IMR-90 (cell line): ENCODE results near the gene RARB. TPM values are rescaled to one million over a fixed set of nuclear protein-coding genes. Genes with fewer than 3 reads are reported as not detected.

Source experiments
- ATAC-seq: fragments of 200-7000 bp; cut with Tn5 transposase; 2 replicates; pipeline ENCODE4 v1.9.1; 2020; ENCODE audit warnings: low read depth, mild to moderate bottlenecking, moderate library complexity
- BruUV-seq: library from RNA; stranded (reverse); fragments of 400-500 nt; replicated peaks from 2 replicates; lab custom pipeline; 2021; lab: Mats Ljungman, UMichigan
- CTCF ChIA-PET: fragments of 300-600 bp; formaldehyde crosslinking; extraction: SDS; loops from one replicate; lab custom pipeline; 2021; ENCODE audit warnings: antibody characterized with exemption; lab: Yijun Ruan, JAX
- POLR2A ChIA-PET: fragments of 300-600 bp; sonication (Branson Sonifier 250); formaldehyde crosslinking; loops from one replicate; lab custom pipeline; 2022; ENCODE audit warnings: antibody characterized with exemption; ENCODE audit not compliant: unreplicated experiment; lab: Charles Lee
- DNase-seq: peaks from one replicate; pipeline ENCODE4 v3.0.0; 2013
- H2AFZ ChIP-seq: replicated peaks from 2 replicates; pipeline ENCODE3; 2013; ENCODE audit warnings: low read length, mild to moderate bottlenecking; ENCODE audit not compliant: poor library complexity
- H2AK5ac ChIP-seq: 2 replicates; pipeline ENCODE4 v1.6.1; 2013; ENCODE audit warnings: low read depth, low read length, inconsistent platforms
- H2AK9ac ChIP-seq: replicated peaks from 2 replicates; pipeline ENCODE3; 2013; ENCODE audit warnings: mild to moderate bottlenecking, low read depth, low read length, moderate library complexity; ENCODE audit not compliant: poor library complexity
- H2BK120ac ChIP-seq: 2 replicates; pipeline ENCODE4 v1.6.1; 2013; ENCODE audit warnings: low read depth, low read length, inconsistent platforms
- H2BK15ac ChIP-seq: 3 replicates; pipeline ENCODE4 v1.6.1; 2013; ENCODE audit warnings: low read depth, low read length, inconsistent platforms
- H2BK20ac ChIP-seq: 2 replicates; pipeline ENCODE4 v1.6.1; 2013; ENCODE audit warnings: low read depth, mild to moderate bottlenecking, inconsistent platforms, low read length, moderate library complexity
- H2BK5ac ChIP-seq: 2 replicates; pipeline ENCODE4 v1.6.1; 2013; ENCODE audit warnings: mild to moderate bottlenecking, low read depth, low read length, inconsistent platforms; ENCODE audit not compliant: poor library complexity, severe bottlenecking
- H3K14ac ChIP-seq: replicated peaks from 2 replicates; pipeline ENCODE4 v1.6.1; 2013; ENCODE audit warnings: low read depth, low read length, inconsistent platforms
- H3K18ac ChIP-seq: 2 replicates; pipeline ENCODE4 v1.6.1; 2013; ENCODE audit warnings: low read depth, low read length, control low read depth
- H3K23ac ChIP-seq: 2 replicates; pipeline ENCODE4 v1.6.1; 2013; ENCODE audit warnings: low read depth, low read length, inconsistent platforms
- H3K27ac ChIP-seq: 2 replicates; pipeline ENCODE4 v1.5.1; 2013; ENCODE audit warnings: mild to moderate bottlenecking, control low read depth, low read length; ENCODE audit not compliant: insufficient read depth
- H3K27me3 ChIP-seq: 2 replicates; pipeline ENCODE4 v1.6.1; 2013; ENCODE audit warnings: low read length; ENCODE audit not compliant: control insufficient read depth, insufficient read depth
- H3K36me3 ChIP-seq: 2 replicates; pipeline ENCODE4 v1.6.1; 2013; ENCODE audit warnings: low read length, mixed read lengths; ENCODE audit not compliant: control insufficient read depth, insufficient read depth
- H3K4ac ChIP-seq: 2 replicates; pipeline ENCODE4 v1.6.1; 2013; ENCODE audit warnings: low read depth, low read length, inconsistent platforms
- H3K4me1 ChIP-seq: 2 replicates; pipeline ENCODE4 v1.6.1; 2013; ENCODE audit warnings: low read length, mixed read lengths; ENCODE audit not compliant: control insufficient read depth, insufficient read depth
- H3K4me2 ChIP-seq: 2 replicates; pipeline ENCODE4 v1.6.1; 2013; ENCODE audit warnings: low read depth, mild to moderate bottlenecking, control low read depth, low read length, moderate library complexity
- H3K4me3 ChIP-seq: 2 replicates; pipeline ENCODE4 v1.5.1; 2013; ENCODE audit warnings: low read depth, mild to moderate bottlenecking, control low read depth, low read length, moderate library complexity; ENCODE audit not compliant: insufficient read depth
- H3K56ac ChIP-seq: 2 replicates; pipeline ENCODE4 v1.6.1; 2013; ENCODE audit warnings: low read length, inconsistent platforms; ENCODE audit not compliant: insufficient read depth; ENCODE audit errors: extremely low read depth
- H3K79me1 ChIP-seq, 2 experiments: 2 replicates each; pipeline ENCODE4 v1.6.1; 2013; ENCODE audit warnings: low read length in 2 of 2, inconsistent platforms in 1 of 2, low read depth in 1 of 2
- H3K9ac ChIP-seq: 2 replicates; pipeline ENCODE4 v1.6.1; 2013; ENCODE audit warnings: low read depth, low read length, control low read depth
- H3K9me1 ChIP-seq: 2 replicates; pipeline ENCODE4 v1.6.1; 2013; ENCODE audit warnings: low read length, inconsistent platforms; ENCODE audit not compliant: insufficient read depth
- H3K9me3 ChIP-seq: 2 replicates; pipeline ENCODE4 v1.6.1; 2013; ENCODE audit warnings: low read length; ENCODE audit not compliant: control insufficient read depth, insufficient read depth
- H4K20me1 ChIP-seq: 2 replicates; pipeline ENCODE4 v1.6.1; 2013; ENCODE audit warnings: low read length, inconsistent platforms; ENCODE audit not compliant: insufficient read depth
- H4K5ac ChIP-seq: 2 replicates; pipeline ENCODE4 v1.6.1; 2013; ENCODE audit warnings: mild to moderate bottlenecking, low read depth, low read length, control low read depth
- H4K8ac ChIP-seq, 2 experiments: 2 replicates each; pipeline ENCODE4 v1.6.1; 2013; ENCODE audit warnings: low read depth in 2 of 2, low read length in 2 of 2, control low read depth in 1 of 2, inconsistent platforms in 1 of 2
- H4K91ac ChIP-seq: 2 replicates; pipeline ENCODE4 v1.6.1; 2013; ENCODE audit warnings: low read depth, low read length, inconsistent platforms; ENCODE audit not compliant: insufficient read depth
- CHD1 ChIP-seq: IDR thresholded peaks from 2 replicates; pipeline ENCODE4 v1.6.1; 2012; ENCODE audit warnings: low read depth, low read length, improper control_type of control experiment
- FOS ChIP-seq: fragments of 150-350 bp; IDR thresholded peaks from 2 replicates; pipeline ENCODE4 v1.6.1; 2016; ENCODE audit warnings: low read depth, low read length
- WGBS, 2 experiments: methylation state at CpG; one replicate each; pipeline versions ENCODE4 v1.1.5 to v1.1.7; 2013; ENCODE audit warnings: missing lambda C conversion rate in 2 of 2; ENCODE audit not compliant: insufficient read length in 1 of 2; ENCODE audit errors: extremely low coverage in 2 of 2; 5-methylcytosine and 5-hydroxymethylcytosine counted together
- dilution Hi-C: fragments of 300-500 bp; cut with HindIII; formaldehyde crosslinking; loops from one replicate; pipeline ENCODE4 v1.14.3; 2018; ENCODE audit warnings: low sequenced_read_pairs; ENCODE audit not compliant: unreplicated experiment
- in situ Hi-C: fragments of 300-500 bp; cut with MboI; formaldehyde crosslinking; loops from 3 replicates; pipeline ENCODE4 v1.14.3; 2019; ENCODE audit warnings: low sequenced_read_pairs, inconsistent platforms, mixed read lengths
- intact Hi-C: fragments of 100-400 bp; cut with micrococcal nuclease; formaldehyde crosslinking; loops from 2 replicates; pipeline ENCODE4 v1.10.0; 2022
- polyA plus RNA-seq, 3 experiments: library from polyadenylated mRNA; depleted of rRNA; stranded (reverse); fragments of >200 nt; gene quantifications; 2 replicates each; pipeline ENCODE4 v1.2.3, GENCODE V29; 2012; ENCODE audit warnings: low replicate concordance in 1 of 3
- total RNA-seq: library from RNA; depleted of rRNA; stranded (reverse); fragments of >200 nt; gene quantifications from 2 replicates; pipeline ENCODE4 v1.2.3, GENCODE V29; 2012
- TF ChIP-seq, protein P1 (sequence below): fragments of 150-350 bp; IDR thresholded peaks from 2 replicates; pipeline ENCODE4 v1.6.1; 2017; ENCODE audit warnings: mild to moderate bottlenecking, antibody characterized with exemption, low read length, low read depth

RARB gene
- total and polyA plus RNA-seq, 2 of the 4 experiments (the other 2 are of a cell fraction) = 0.53 to 1.4 TPM

DNA sequence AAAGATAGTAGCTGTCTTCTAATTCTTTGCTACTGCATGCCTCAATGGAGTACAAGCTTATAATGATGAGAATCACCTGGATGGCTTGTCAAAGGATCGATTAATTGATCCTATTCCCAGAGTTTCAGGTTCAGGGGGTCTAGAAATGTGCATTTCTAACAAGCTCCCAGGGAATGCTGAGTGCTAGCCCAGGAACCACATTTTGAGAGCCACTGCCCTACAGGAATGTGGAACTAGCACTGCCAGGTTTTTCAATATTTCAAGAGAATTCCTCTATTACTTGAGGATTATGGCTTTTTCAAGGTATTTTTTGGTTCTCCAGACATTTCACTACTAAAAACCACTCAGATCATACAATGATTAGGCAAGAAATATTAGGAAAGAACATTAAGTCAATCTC is 52.7 kb downstream of the RARB start:
- Histone ChIP-seq H3K27ac (no peak overlapping the region), H3K27me3 (no peaks in the 10 kb centered on the region), H3K79me1 (no peaks in the 10 kb centered on the region), H3K9me1 (no peaks in the 10 kb centered on the region), H3K9me3 (no peaks in the 10 kb centered on the region), H4K8ac (no peak overlapping the region), H3K4me2 (no peak overlapping the region), H3K4me1 (no peaks in the 10 kb centered on the region), H4K5ac (no peak overlapping the region), H2AFZ (no peak overlapping the region), H2BK15ac (no peak overlapping the region), H2AK5ac (no peak overlapping the region), H3K4me3 (no peak overlapping the region), H3K23ac (no peak overlapping the region), H3K18ac (no peak overlapping the region), H3K9ac (no peak overlapping the region), H2AK9ac (no peak overlapping the region), H3K36me3 (no peaks in the 10 kb centered on the region), H3K14ac (no peak overlapping the region), H2BK120ac (no peak overlapping the region), H2BK5ac (no peak overlapping the region), H4K20me1 (no peaks in the 10 kb centered on the region), H4K91ac (no peak overlapping the region), H3K4ac (no peak overlapping the region), H3K56ac (no peak overlapping the region), H2BK20ac (no peak overlapping the region)
- no TSS peak for BruUV-seq
- dilution Hi-C loops (no loop called here), in situ Hi-C loops (no loop called here), intact Hi-C loops (no loop called here)
- POLR2A ChIA-PET = no interaction called here
- CTCF ChIA-PET = no interaction called here
- no peak for DNase-seq
- ATAC-seq = no peak
- TF ChIP-seq, protein P1, sequence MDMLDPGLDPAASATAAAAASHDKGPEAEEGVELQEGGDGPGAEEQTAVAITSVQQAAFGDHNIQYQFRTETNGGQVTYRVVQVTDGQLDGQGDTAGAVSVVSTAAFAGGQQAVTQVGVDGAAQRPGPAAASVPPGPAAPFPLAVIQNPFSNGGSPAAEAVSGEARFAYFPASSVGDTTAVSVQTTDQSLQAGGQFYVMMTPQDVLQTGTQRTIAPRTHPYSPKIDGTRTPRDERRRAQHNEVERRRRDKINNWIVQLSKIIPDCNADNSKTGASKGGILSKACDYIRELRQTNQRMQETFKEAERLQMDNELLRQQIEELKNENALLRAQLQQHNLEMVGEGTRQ = no peak
- TF ChIP-seq CHD1 = no peak
- no peak for TF ChIP-seq FOS
- no CpG with 5 or more reads among the region's 1 CpG for WGBS, 2 experiments
